Right lobe of liver (tissue), 6 donors: ENCODE data around the gene KCNT1. TPM values are rescaled to one million over a fixed set of nuclear protein-coding genes. Genes with fewer than 3 reads are reported as not detected.

Experiments used
- ATAC-seq, 4 donors: fragments of 200-7000 bp; cut with Tn5 transposase; one replicate each; pipeline ENCODE4 v1.9.1; 2020; ENCODE audit warnings: mild to moderate bottlenecking in 4 of 4, moderate library complexity in 4 of 4
- DNase-seq, 3 donors: peaks; one replicate each; pipeline ENCODE4 v3.0.0-alpha.2; 2020
- H3K27ac ChIP-seq, 3 donors: fragments of 200-600 bp; one replicate each; pipeline ENCODE4 v1.8.0; 2022
- H3K27me3 ChIP-seq, 2 donors: fragments of 200-600 bp; one replicate each; pipeline ENCODE4 v1.8.0; 2022
- H3K36me3 ChIP-seq, 4 donors: fragments of 200-600 bp; sonication (generic) in 1 of 4; one replicate each; pipeline versions ENCODE4 v1.5.1 to v1.8.0; 2017 to 2022; ENCODE audit warnings: control low read depth in 1 of 4
- H3K4me1 ChIP-seq, 4 donors: fragments of 200-600 bp; sonication (generic) in 1 of 4; one replicate each; pipeline versions ENCODE4 v1.5.1 to v1.8.0; 2017 to 2022; ENCODE audit warnings: control low read depth in 1 of 4
- H3K4me3 ChIP-seq, 3 donors: fragments of 200-600 bp; one replicate each; pipeline ENCODE4 v1.8.0; 2022
- H3K9me3 ChIP-seq, 4 donors: fragments of 200-600 bp; sonication (generic) in 1 of 4; one replicate each; pipeline versions ENCODE4 v1.5.1 to v1.8.0; 2017 to 2022; ENCODE audit warnings: control low read depth in 1 of 4
- CTCF ChIP-seq, 4 donors: fragments of 200-600 bp in 3 of 4; fragments of 450-650 bp in 1 of 4; IDR thresholded peaks; one replicate each; pipeline versions ENCODE4 v1.5.1 to v1.8.0; 2016 to 2022; ENCODE audit warnings: antibody characterized with exemption in 4 of 4, mild to moderate bottlenecking in 2 of 4
- POLR2A ChIP-seq: fragments of 450-650 bp; IDR thresholded peaks from one replicate; pipeline ENCODE4 v1.6.1; 2017; ENCODE audit warnings: antibody characterized with exemption, mild to moderate bottlenecking
- WGBS: methylation state at CpG from one replicate; pipeline ENCODE4 v1.1.6; 2018; ENCODE audit warnings: low coverage, low lambda C conversion rate; ENCODE audit not compliant: insufficient coverage; ENCODE audit errors: missing lambda C conversion rate; 5-methylcytosine and 5-hydroxymethylcytosine counted together
- intact Hi-C, 2 donors: fragments of 100-400 bp; cut with DNase I; formaldehyde crosslinking; loops; one replicate each; pipeline versions ENCODE4 v1.11.2 to v1.14.1; 2022
- total RNA-seq, 6 experiments: library from RNA; depleted of rRNA in 2 of 6; stranded (reverse); fragments of >200 nt in 2 of 6; fragmentation: NEBNext Ultra II Directional in 3 of 6; extraction: Animal tissue kit (Norgen Biotek cat#: 25700) in 3 of 6; gene quantifications; one replicate each; pipeline versions ENCODE4 v1.1.0 to v1.2.4, GENCODE V29; 2016 to 2023
- donor health status: DM: no; HTN: yes; CAD: no.
- donor health status: DM: no; HTN: no; CAD: no.
- donor health status: DM: no; HTN: no; CAD: no.
- donor health status: DM: no; HTN: yes; CAD: no.
- donor health status: DM: no; HTN: yes; CAD: no.

Gene KCNT1
- total RNA-seq, 6 experiments from 2014 or later, result not detected

GRCh38 chr9:135746565-135746964 lies 44.6 kb downstream of the KCNT1 start:
- no peaks in the 10 kb centered on the region for H3K36me3 ChIP-seq
- no peaks in the 10 kb centered on the region for H3K27me3 ChIP-seq
- no peak for TF ChIP-seq POLR2A
- no peak for TF ChIP-seq CTCF (IDR thresholded peaks at IDR 0.05)
- 67% methylated on average over 7 of the region's 9 CpGs for WGBS
- DNase-seq, result no peak
- no peaks in the 10 kb centered on the region for H3K9me3 ChIP-seq
- ATAC-seq, result no peak
- intact Hi-C loops, result no loop called here
- no peaks in the 10 kb centered on the region for H3K4me1 ChIP-seq
- H3K27ac ChIP-seq, result no peak overlapping the region
- H3K4me3 ChIP-seq, result no peak overlapping the region

- Histone ChIP-seq H3K27ac (no peak overlapping the region), H3K9me3 (no peaks in the 10 kb centered on the region), H3K27me3 (no peaks in the 10 kb centered on the region), H3K36me3 (no peaks in the 10 kb centered on the region), H3K4me3 (no peak overlapping the region), H3K4me1 (no peaks in the 10 kb centered on the region)
- ATAC-seq, result no peak
- WGBS, result 53% methylated on average over 5 of the region's 13 CpGs
- TF ChIP-seq CTCF (IDR thresholded peaks at IDR 0.05), result no peak
- TF ChIP-seq POLR2A, result no peak
- intact Hi-C loops, result no loop called here
- no peak for DNase-seq
These were observed 45.3 kb downstream of the KCNT1 start for GRCh38 chr9:135747311-135747710.

- Histone ChIP-seq H3K36me3 (no peaks in the 10 kb centered on the region), H3K27me3 (no peaks in the 10 kb centered on the region), H3K9me3 (no peaks in the 10 kb centered on the region), H3K27ac (no peak overlapping the region), H3K4me1 (no peaks in the 10 kb centered on the region), H3K4me3 (no peak overlapping the region)
- DNase-seq, result no peak
- TF ChIP-seq CTCF (IDR thresholded peaks at IDR 0.05) (no peak), POLR2A (no peak)
- ATAC-seq, result no peak
- intact Hi-C loops, result no loop called here
- WGBS, result no CpG with 5 or more reads among the region's 16 CpGs
These were observed 46.7 kb downstream of the KCNT1 start for GRCh38 chr9:135748676-135749075.

GRCh38 chr9:135749171-135750045 lies 47.4 kb downstream of the KCNT1 start:
- no peak overlapping the region for H3K27ac ChIP-seq
- WGBS, result 20% methylated on average over 1 of the region's 28 CpGs
- intact Hi-C loops, result no loop called here
- H3K27me3 ChIP-seq, result no peaks in the 10 kb centered on the region
- DNase-seq (no peak), ATAC-seq (no peak)
- no peaks in the 10 kb centered on the region for H3K4me1 ChIP-seq
- TF ChIP-seq CTCF (IDR thresholded peaks at IDR 0.05), result no peak
- no peak for TF ChIP-seq POLR2A
- no peaks in the 10 kb centered on the region for H3K36me3 ChIP-seq
- H3K4me3 ChIP-seq, result no peak overlapping the region
- H3K9me3 ChIP-seq, result no peaks in the 10 kb centered on the region
